HepG2 (cell line): Measurements from ENCODE around the gene IFI27. TPM values are rescaled to one million over a fixed set of nuclear protein-coding genes. Genes with fewer than 3 reads are reported as not detected.
A peak's percentile ranks its signal among the peaks of the same experiment; 100 is the strongest.

Experiments
- ATAC-seq: fragments of 200-7000 bp; cut with Tn5 transposase; 3 replicates; pipeline ENCODE4 v1.9.1; 2020; ENCODE audit warnings: mild to moderate bottlenecking, moderate library complexity
- BruUV-seq: library from RNA; stranded (reverse); fragments of 400-500 nt; replicated peaks from 2 replicates; lab custom pipeline; 2021; lab: Mats Ljungman, UMichigan
- CTCF ChIA-PET: fragments of 300-600 bp; formaldehyde crosslinking; extraction: SDS; loops from one replicate; lab custom pipeline; 2021; ENCODE audit warnings: low total read pairs, inconsistent platforms, low intra/inter-chr PET ratio; lab: Yijun Ruan, JAX
- POLR2A ChIA-PET: fragments of 350-600 bp; sonication (Branson Sonifier 250); formaldehyde crosslinking; loops from one replicate; lab custom pipeline; 2020; ENCODE audit warnings: antibody characterized with exemption, inconsistent platforms; lab: Yijun Ruan, JAX
- DNase-seq: peaks from one replicate; pipeline ENCODE4 v3.0.0-alpha.2; 2015; ENCODE audit warnings: low spot score
- FAIRE-seq: peaks from 3 replicates; lab custom pipeline; 2011; peaks lifted over from hg19 to GRCh38; lab: Jason Lieb, UNC
- H2AFZ ChIP-seq: one replicate; pipeline ENCODE4 v1.6.1; 2011; ENCODE audit warnings: low read length, inconsistent platforms
- H3K27ac ChIP-seq: fragments of 300-600 bp; 3 replicates; pipeline ENCODE4 v1.8.0; 2011; ENCODE audit warnings: mixed run types, mild to moderate bottlenecking, mixed read lengths, low read length, inconsistent platforms; ENCODE audit not compliant: insufficient read depth; ENCODE audit errors: extremely low read length
- H3K27me3 ChIP-seq, 2 experiments: fragments of 200-600 bp in 1 of 2; 2 replicates in 1 of 2; 3 replicates in 1 of 2; pipeline versions ENCODE4 v1.6.0 to v1.8.0; 2011; ENCODE audit warnings: low read length in 2 of 2, mild to moderate bottlenecking in 2 of 2, moderate library complexity in 2 of 2, inconsistent platforms in 1 of 2; ENCODE audit not compliant: insufficient read depth in 2 of 2, control insufficient read depth in 1 of 2
- H3K36me3 ChIP-seq, 2 experiments: fragments of 200-600 bp in 1 of 2; replicated peaks in 1 of 2; 2 replicates in 1 of 2; 3 replicates in 1 of 2; pipeline versions ENCODE4 v1.5.1 to v1.8.0; 2011; ENCODE audit warnings: low read length in 2 of 2, inconsistent platforms in 1 of 2; ENCODE audit not compliant: insufficient read depth in 2 of 2, control insufficient read depth in 1 of 2
- H3K4me1 ChIP-seq: 2 replicates; pipeline ENCODE4 v1.5.1; 2012; ENCODE audit warnings: low read length, inconsistent platforms; ENCODE audit not compliant: insufficient read depth
- H3K4me2 ChIP-seq: 2 replicates; pipeline ENCODE4 v1.6.0; 2011; ENCODE audit warnings: low read depth, low read length, inconsistent platforms
- H3K4me3 ChIP-seq, 3 experiments: fragments of 200-600 bp in 1 of 3; sonication (generic), shearing (Covaris generic) in 1 of 3; replicated peaks in 1 of 3; 2 replicates each; pipeline ENCODE4 v1.5.1; 2011 to 2016; ENCODE audit warnings: low read length in 3 of 3, inconsistent platforms in 2 of 3, low read depth in 2 of 3, mild to moderate bottlenecking in 2 of 3, control low read depth in 1 of 3, mixed read lengths in 1 of 3; ENCODE audit not compliant: insufficient read depth in 1 of 3
- H3K79me2 ChIP-seq: one replicate; pipeline ENCODE4 v1.6.1; 2011; ENCODE audit warnings: low read length, inconsistent platforms; ENCODE audit not compliant: insufficient read depth
- H3K9ac ChIP-seq: 2 replicates; pipeline ENCODE4 v1.6.0; 2011; ENCODE audit warnings: mild to moderate bottlenecking, low read depth, low read length, inconsistent platforms; ENCODE audit not compliant: insufficient read depth
- H3K9me3 ChIP-seq: 2 replicates; pipeline ENCODE4 v1.5.1; 2012; ENCODE audit warnings: mild to moderate bottlenecking, low read length
- H4K20me1 ChIP-seq: 2 replicates; pipeline ENCODE4 v1.6.0; 2011; ENCODE audit warnings: inconsistent platforms, mild to moderate bottlenecking, low read length, moderate library complexity; ENCODE audit not compliant: insufficient read depth
- ATF4 ChIP-seq, 2 experiments: fragments of 450-650 bp in 1 of 2; sonication (generic) in 1 of 2; formaldehyde crosslinking; IDR thresholded peaks; 2 replicates each; pipeline versions ENCODE4 v1.5.0 to v1.8.0; 2020 to 2022; ENCODE audit warnings: mild to moderate bottlenecking in 1 of 2, missing genetic modification reagents in 1 of 2
- BCL3 ChIP-seq: sonication (generic); formaldehyde crosslinking; IDR thresholded peaks from 2 replicates; pipeline ENCODE4 v1.5.1; 2020; ENCODE audit warnings: mild to moderate bottlenecking, missing genetic modification reagents, moderate library complexity
- CEBPB ChIP-seq: IDR thresholded peaks from 2 replicates; pipeline ENCODE4 v1.6.1; 2011; ENCODE audit warnings: low read depth, low read length, improper control_type of control experiment, borderline replicate concordance
- CEBPG ChIP-seq: IDR thresholded peaks from 2 replicates; pipeline ENCODE4 v1.6.1; 2016
- ELF3 ChIP-seq: IDR thresholded peaks from 2 replicates; pipeline ENCODE4 v1.6.1; 2016; ENCODE audit warnings: missing genetic modification reagents, missing compliant biosample characterization
- GABPA ChIP-seq, 2 experiments: IDR thresholded peaks; 2 replicates each; pipeline ENCODE4 v1.6.1; 2011 to 2016; ENCODE audit warnings: low read depth in 2 of 2, low read length in 1 of 2, missing biosample characterization in 1 of 2, missing genetic modification characterization in 1 of 2
- GABPB1 ChIP-seq: IDR thresholded peaks from 2 replicates; pipeline ENCODE4 v1.6.1; 2016; ENCODE audit warnings: mild to moderate bottlenecking, missing genetic modification reagents, moderate library complexity, missing compliant biosample characterization
- GATAD2A ChIP-seq: IDR thresholded peaks from 2 replicates; pipeline ENCODE4 v1.6.1; 2016
- HMG20A ChIP-seq: IDR thresholded peaks from 2 replicates; pipeline ENCODE4 v1.6.1; 2016; ENCODE audit warnings: borderline replicate concordance
- KAT8 ChIP-seq: IDR thresholded peaks from 2 replicates; pipeline ENCODE4 v1.6.1; 2016; ENCODE audit warnings: missing genetic modification reagents, missing compliant biosample characterization
- NR2F1 ChIP-seq, 2 experiments: fragments of 450-650 bp in 1 of 2; formaldehyde crosslinking in 1 of 2; IDR thresholded peaks; 2 replicates each; pipeline versions ENCODE4 v1.5.0 to v1.6.1; 2016 to 2020; ENCODE audit warnings: mild to moderate bottlenecking in 1 of 2, missing compliant biosample characterization in 1 of 2, missing genetic modification reagents in 1 of 2, moderate library complexity in 1 of 2
- NR2F6 ChIP-seq, 2 experiments: IDR thresholded peaks; 2 replicates each; pipeline ENCODE4 v1.6.1; 2016; ENCODE audit warnings: antibody characterized with exemption in 1 of 2, mild to moderate bottlenecking in 1 of 2
- POLR2G ChIP-seq: fragments of 200-400 bp; formaldehyde crosslinking; IDR thresholded peaks from 2 replicates; pipeline ENCODE4 v1.6.1; 2018; ENCODE audit warnings: mild to moderate bottlenecking, low read depth, low read length, moderate library complexity
- TFE3 ChIP-seq: IDR thresholded peaks from 2 replicates; pipeline ENCODE4 v1.6.1; 2016
- ZNF296 ChIP-seq: sonication (generic); formaldehyde crosslinking; conservative IDR thresholded peaks from 2 replicates; pipeline ENCODE4 v1.5.0; 2020; ENCODE audit warnings: mild to moderate bottlenecking, missing genetic modification reagents
- ZNF460 ChIP-seq: sonication (generic); formaldehyde crosslinking; IDR thresholded peaks from 2 replicates; pipeline ENCODE4 v1.5.1; 2020; ENCODE audit warnings: missing genetic modification reagents, mild to moderate bottlenecking, borderline replicate concordance
- ZNF572 ChIP-seq: sonication (generic); formaldehyde crosslinking; IDR thresholded peaks from 2 replicates; pipeline ENCODE4 v1.5.1; 2020; ENCODE audit warnings: mild to moderate bottlenecking, missing genetic modification reagents
- WGBS: methylation state at CpG from one replicate; pipeline ENCODE4 v1.1.6; 2017; ENCODE audit warnings: low lambda C conversion rate; 5-methylcytosine and 5-hydroxymethylcytosine counted together
- in situ Hi-C: cut with HindIII; loops from 2 replicates; pipeline ENCODE4 v1.10.0; 2017; ENCODE audit warnings: low pct_unique_long_range_greater_than_20kb; ENCODE audit not compliant: extremely low pct_ligation_motif_present
- intact Hi-C: fragments of 100-400 bp; cut with micrococcal nuclease; formaldehyde crosslinking; loops from one replicate; pipeline ENCODE4 v1.10.0; 2022; ENCODE audit not compliant: unreplicated experiment
- polyA plus RNA-seq, 8 experiments: library from polyadenylated mRNA; depleted of rRNA in 3 of 8; stranded (reverse) in 7 of 8; unstranded in 1 of 8; fragments of >200 nt; fragmentation: Illumina TruSeq in 4 of 8; extraction: Trizol in 4 of 8; gene quantifications; 2 replicates each; pipeline versions ENCODE4 v1.2.1 to v1.2.3, GENCODE V29; 2011 to 2016; ENCODE audit warnings: low read depth in 4 of 8, missing spikeins in 1 of 8, mixed read lengths in 1 of 8; ENCODE audit not compliant: insufficient read depth in 1 of 8
- total RNA-seq, 5 experiments: library from RNA; depleted of rRNA; stranded (reverse); fragments of >200 nt; fragmentation: Illumina TruSeq; extraction: Trizol; gene quantifications; 2 replicates each; pipeline ENCODE4 v1.2.3, GENCODE V29; 2016; ENCODE audit warnings: low read depth in 1 of 5

The IFI27 gene
- total and polyA plus RNA-seq, 2 of the 13 experiments (the other 11 are each of a cell fraction or from before 2014, with no cell fraction given) = 1.2 to 1.7 TPM

- POLR2A ChIA-PET = interaction anchor here (1.2 to 1.3 kb wide), 2 partner anchors 18 to 148 kb away, joined by 4 read pairs; partner anchors contain the start of gene SERPINA10
- H3K4me1 ChIP-seq = peaks cover 26% of the 10 kb centered on the region
- FAIRE-seq (no peak), ATAC-seq (peak; percentile 42), DNase-seq (no peak)
- peak overlapping the region; percentile 81 for H2AFZ ChIP-seq
- intact Hi-C loops (no loop called here), in situ Hi-C loops (no loop called here)
- TF ChIP-seq HMG20A (CRISPR knock-in tag) (0 out of 2 replicates have a peak, but pooled peaks have one; percentile 23), ZNF572 (CRISPR knock-in tag) (0 out of 2 replicates have a peak, but pooled peaks have one; percentile 43), KAT8 (CRISPR knock-in tag) (peak; percentile 48; the same call in 1 of the 2 replicates), GABPA (IDR thresholded peaks at IDR 0.05; ENCODE audit: low read depth, low read length) (no peak), GABPA (CRISPR knock-in tag; IDR thresholded peaks at IDR 0.05; ENCODE audit: low read depth) (peak; percentile 68), POLR2G (no peak), ATF4 (CRISPR knock-in tag; IDR thresholded peaks at IDR 0.05) (peak in 1 of 2 experiments; percentile 95; a peak in 2 of 4 replicates), GABPB1 (CRISPR knock-in tag) (peak; percentile 79), NR2F6 (IDR thresholded peaks at IDR 0.05) (0 out of 2 replicates have a peak, but pooled peaks have one; percentile 11), NR2F6 (CRISPR knock-in tag; IDR thresholded peaks at IDR 0.05) (peak; percentile 41; the same call in 1 of the 2 replicates), BCL3 (CRISPR knock-in tag) (no peak), ZNF460 (CRISPR knock-in tag) (no peak), TFE3 (CRISPR knock-in tag) (peak; percentile 67), CEBPG (CRISPR knock-in tag) (peak; percentile 87), ELF3 (CRISPR knock-in tag) (0 out of 2 replicates have a peak, but pooled peaks have one; percentile 46), NR2F1 (CRISPR knock-in tag; IDR thresholded peaks at IDR 0.05) (peak in 1 of 2 experiments; percentile 62; a peak in 2 of 4 replicates), ZNF296 (CRISPR knock-in tag) (no peak), GATAD2A (peak; percentile 19; the same call in 1 of the 2 replicates), CEBPB (0 out of 2 replicates have a peak, but pooled peaks have one; percentile 16)
- H3K4me2 ChIP-seq = peak overlapping the region; percentile 60
- no peak overlapping the region for H3K27ac ChIP-seq
- no peaks in the 10 kb centered on the region for H3K36me3 ChIP-seq
- no peaks in the 10 kb centered on the region for H3K9me3 ChIP-seq
- CTCF ChIA-PET = no interaction called here
- H3K79me2 ChIP-seq = no peaks in the 10 kb centered on the region
- WGBS = 44% methylated on average over 1 of the region's 1 CpG
- no TSS peak for BruUV-seq
- peaks cover 0 to 7% of the 10 kb centered on the region in 2 experiments; a peak in 3 of 5 replicates for H3K27me3 ChIP-seq
- no peak overlapping the region; a peak in 1 of 6 replicates for H3K4me3 ChIP-seq
- H4K20me1 ChIP-seq = no peaks in the 10 kb centered on the region
- no peak overlapping the region for H3K9ac ChIP-seq
These were observed 34.2 kb downstream of the IFI27 start for GRCh38 chr14:94144765-94145164.
